GM21723 (cell line): Measurements from ENCODE around the gene NDUFA12.

Experiments used
- ATAC-seq: cut with Tn5 transposase; IDR thresholded peaks from one replicate; pipeline ENCODE4 v1.9.1; 2021; ENCODE audit warnings: mild to moderate bottlenecking, moderate library complexity; ENCODE audit not compliant: unreplicated experiment

NDUFA12 gene

DNA sequence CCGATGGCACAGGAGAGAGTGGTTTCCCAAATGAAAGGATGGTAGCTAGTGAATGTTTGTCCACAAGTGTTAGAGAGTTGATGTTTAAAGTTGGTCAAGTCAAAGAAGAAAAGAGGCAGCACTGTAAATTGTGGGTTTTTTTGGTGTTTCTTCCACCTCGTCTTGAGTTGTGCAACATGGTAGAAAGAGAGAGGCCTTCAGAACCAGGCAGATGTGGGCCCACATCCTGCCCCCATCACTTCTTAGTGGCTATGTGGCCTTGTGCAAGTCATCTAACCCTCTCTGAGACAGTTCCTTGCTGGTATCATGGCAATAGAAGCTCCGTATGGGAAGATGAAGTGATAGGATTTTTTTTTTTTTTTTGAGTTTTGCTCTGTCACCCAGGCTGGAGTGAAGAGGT lies 60.8 kb downstream of the NDUFA12 start:
- ATAC-seq, result no peak

DNA sequence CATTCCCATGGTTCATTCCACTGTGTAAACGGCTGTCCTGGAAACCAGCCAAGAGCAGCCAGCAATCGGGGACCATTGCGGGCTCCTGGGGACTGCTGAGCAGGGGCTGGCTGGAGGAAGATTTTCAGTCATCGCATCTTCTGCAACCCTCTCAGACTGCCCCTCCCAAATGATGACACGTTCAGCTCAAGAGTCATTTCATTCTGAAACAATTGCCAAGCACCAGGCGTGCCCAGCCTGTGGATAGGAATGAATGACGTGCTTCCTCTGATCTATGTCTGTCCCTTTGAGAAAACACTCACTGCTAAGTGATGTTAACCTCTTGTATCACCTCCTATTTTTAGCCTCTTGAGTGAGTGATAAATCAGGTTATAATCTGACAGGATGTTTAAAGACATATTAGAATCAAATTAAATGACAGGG lies 62.0 kb downstream of the NDUFA12 start:
- no peak for ATAC-seq

DNA sequence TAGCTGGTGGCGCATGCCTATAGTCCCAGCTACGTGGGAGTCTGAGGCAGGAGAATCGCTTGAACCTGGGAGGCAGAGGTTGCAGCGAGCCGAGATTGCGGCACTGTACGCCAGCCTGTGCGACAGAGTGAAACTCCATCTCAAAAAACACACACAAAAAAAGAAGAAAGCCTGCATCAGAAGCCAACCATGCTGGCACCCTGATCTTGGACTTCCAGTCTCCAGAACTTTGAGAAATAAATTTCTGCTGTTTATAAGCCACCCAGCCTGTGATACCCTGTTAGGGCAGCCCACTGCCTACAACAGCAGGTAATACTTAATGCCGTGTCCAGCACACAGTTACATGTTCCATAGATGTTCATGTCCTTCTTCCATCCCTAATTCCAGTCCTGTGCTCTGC lies 62.7 kb downstream of the NDUFA12 start:
- ATAC-seq, result no peak

DNA sequence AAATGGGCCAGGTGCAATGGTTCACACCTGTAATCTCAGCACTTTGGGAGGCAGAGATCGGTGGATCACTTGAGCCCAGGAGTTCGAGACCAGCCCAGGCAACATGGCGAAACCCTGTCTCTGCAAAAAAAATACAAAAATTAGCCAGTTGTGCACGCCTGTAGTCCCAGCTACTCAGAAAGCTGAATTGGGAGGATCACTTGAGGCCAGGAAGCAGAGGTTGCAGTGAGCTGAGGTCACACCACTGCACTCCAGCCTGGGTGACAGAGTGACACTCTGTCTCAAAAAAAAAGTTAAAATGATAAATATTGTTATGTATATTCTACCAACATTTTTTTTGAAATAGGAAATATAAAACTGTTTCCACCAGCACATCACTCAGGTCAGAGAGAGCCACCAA lies 64.9 kb downstream of the NDUFA12 start:
- ATAC-seq, result no peak

DNA sequence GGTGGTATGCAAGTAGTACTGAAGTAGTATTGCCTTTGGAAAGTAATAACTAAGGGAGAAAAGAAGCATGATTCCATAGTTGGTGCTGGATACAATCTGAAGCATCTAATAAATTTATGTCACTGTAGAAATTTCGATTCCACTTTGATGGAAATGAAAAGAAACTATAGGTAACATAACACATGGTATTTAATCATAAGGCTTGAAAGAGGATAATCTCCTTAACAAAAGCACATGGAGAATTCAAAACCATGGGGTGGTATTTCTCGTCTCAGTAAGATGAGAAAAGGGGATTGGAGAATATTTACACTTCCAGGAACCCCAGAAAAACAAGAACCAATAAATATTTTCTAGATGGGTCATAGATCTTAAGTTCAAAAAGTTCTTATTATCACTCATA lies 72.7 kb downstream of the NDUFA12 start:
- ATAC-seq, result no peak

DNA sequence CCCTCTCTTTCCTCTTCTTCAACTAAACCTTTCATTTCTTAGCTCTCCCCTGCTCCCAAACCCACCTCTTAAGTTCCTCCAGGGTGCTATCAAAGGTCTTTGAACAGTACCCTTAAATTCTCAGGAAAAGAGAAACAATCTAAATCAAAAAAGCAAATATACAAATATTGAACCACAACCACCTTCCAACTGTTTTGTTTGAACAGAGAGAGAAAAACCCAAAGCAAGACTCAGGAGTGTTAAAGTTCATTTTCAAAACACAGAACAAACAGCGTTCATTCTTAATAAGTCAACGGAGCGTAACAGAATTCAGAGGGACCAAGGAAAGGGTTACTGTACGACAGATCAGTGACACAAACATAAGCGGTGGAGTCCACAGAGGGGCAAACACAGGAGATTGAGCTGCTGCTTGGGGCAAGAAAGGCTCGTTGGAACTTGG lies 73.3 kb downstream of the NDUFA12 start:
- no peak for ATAC-seq

DNA sequence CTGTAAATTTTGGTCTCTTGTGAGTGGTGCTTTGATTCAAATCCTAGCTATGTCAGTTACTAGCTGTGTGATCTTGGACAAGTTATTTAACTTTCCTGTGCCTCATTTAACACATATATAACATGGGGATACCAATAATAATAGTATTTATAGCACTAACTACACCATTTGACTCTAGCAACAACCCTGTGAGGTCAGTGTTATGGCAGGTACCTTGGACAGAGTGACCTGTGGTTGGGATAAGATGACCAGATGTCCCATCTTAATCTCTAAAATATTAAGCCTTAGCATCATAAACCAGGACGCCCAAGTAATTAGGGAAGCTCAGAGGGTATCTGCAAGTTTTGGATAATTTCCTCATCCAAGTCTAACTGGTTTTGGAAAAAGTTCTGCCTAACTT lies 73.7 kb downstream of the NDUFA12 start:
- ATAC-seq, result no peak

DNA sequence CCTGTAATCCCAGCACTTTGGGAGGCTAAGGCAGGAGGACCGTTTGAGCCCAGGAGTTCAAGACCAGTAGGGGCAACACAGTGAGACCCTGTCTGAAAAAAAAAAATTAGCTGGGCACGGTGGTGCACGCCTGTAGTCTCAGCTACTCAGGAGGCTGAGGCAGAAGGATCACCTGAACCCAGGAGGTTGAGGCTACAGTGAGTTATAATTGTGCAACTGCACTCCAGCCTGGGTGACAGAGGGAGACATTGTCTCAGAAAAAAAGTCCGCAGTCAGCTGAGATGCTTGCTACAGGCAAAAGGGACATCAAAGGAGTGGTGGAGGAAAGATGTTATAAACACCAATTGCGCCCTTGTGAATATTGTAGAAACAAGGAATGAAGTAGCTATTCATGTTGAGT lies 77.8 kb downstream of the NDUFA12 start:
- no peak for ATAC-seq

DNA sequence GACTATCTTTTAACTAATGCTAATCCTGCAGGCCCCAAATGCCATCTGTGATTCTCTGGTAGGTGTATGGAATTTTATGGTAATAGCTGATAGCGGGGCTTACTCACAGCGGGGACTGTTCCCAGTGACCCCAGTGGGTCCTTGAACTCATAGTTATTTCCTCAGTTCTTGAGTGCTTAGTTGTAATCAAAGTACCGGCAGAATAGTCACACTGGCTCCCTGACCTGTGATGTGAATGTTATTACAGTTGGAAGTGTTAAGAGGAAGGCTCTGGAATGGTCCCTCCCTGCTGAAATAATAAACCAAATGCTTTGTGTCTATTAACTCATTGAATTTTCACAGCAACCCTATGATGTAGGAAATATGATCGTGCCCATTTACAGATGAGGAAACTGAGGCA lies 78.3 kb downstream of the NDUFA12 start:
- no peak for ATAC-seq

DNA sequence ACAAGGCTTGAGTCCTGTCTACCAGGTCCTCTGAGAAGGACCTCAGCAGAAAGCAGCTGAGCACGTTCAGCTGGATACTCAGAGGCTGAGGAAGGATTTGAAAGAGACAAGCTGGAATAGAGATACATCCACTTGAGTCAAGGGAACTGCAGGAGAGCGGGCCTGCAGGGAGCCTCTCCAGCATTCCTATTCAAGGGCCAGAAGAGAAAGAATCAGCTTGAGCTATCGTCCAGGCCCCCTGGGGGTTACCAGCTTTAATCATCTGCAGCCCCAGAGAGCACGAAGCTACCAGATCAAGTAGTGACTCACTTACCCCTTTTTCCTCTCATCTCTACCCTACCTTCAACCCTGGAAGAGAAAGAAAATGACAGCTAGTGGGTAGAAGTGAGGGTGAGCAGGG lies 80.9 kb downstream of the NDUFA12 start:
- ATAC-seq, result no peak
